ENCODE data around the gene OR2V2. TPM values are rescaled to one million over a fixed set of nuclear protein-coding genes. Genes with fewer than 3 reads are reported as not detected.
A peak's percentile ranks its signal among the peaks of the same experiment; 100 is the strongest.

The OR2V2 gene
- total RNA-seq, 2 experiments from 2014 or later, result not detected

- no peak overlapping the region for H3K4me3 Mint-ChIP-seq
Measured at GRCh38 chr5:181198905-181199519, 51.6 kb downstream of the OR2V2 start.

GRCh38 chr5:181199881-181200638 lies 52.7 kb downstream of the OR2V2 start:
- Mint-ChIP-seq H3K4me1 (peaks cover 4% of the 10 kb centered on the region), H3K4me3 (no peak overlapping the region), H3K9me3 (no peaks in the 10 kb centered on the region), H3K36me3 (no peaks in the 10 kb centered on the region), H3K27ac (no peak overlapping the region), H3K27me3 (peaks cover 27% of the 10 kb centered on the region)
- POLR2A ChIA-PET, result interaction anchor here (1.1 to 1.6 kb wide), 2 partner anchors 8 to 10 kb away, joined by 3 to 6 read pairs; no protein-coding TSS in a partner anchor
- ATAC-seq (ENCODE audit: low read depth) (no peak), DNase-seq (no peak)

More at GRCh38 chr5:181198905-181199519, 51.6 kb downstream of the OR2V2 start:
- no peak for DNase-seq
- Mint-ChIP-seq H3K9me3 (no peaks in the 10 kb centered on the region), H3K27me3 (peaks cover 24% of the 10 kb centered on the region), H3K36me3 (no peaks in the 10 kb centered on the region), H3K27ac (no peak overlapping the region), H3K4me1 (peaks cover 2% of the 10 kb centered on the region)
- POLR2A ChIA-PET, result interaction anchor here (1.1 to 1.6 kb wide), 2 partner anchors 7 to 9 kb away, joined by 3 to 6 read pairs; no protein-coding TSS in a partner anchor
- no peak for ATAC-seq (ENCODE audit: low read depth)

DNA sequence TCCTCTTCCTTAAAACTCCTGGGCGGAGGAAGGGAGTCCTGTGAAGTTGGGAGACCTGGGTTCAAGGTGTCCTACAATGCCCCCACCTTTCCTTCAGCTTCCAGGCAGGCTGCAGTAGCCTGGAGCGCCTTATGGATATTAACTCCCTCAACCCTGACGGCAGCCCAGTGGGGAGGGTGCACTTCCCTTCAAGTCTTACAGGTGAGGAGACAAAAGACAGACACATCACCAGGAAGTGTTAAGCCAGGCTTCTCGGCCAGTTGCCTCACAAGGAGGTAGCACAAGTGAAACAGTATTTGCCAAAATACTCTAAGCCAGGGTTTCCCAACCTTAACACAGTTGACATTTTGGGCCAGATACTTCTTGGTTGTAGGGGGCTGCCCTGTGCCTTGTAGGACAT lies 53.4 kb downstream of the OR2V2 start:
- Mint-ChIP-seq H3K36me3 (no peaks in the 10 kb centered on the region), H3K4me1 (peaks cover 9% of the 10 kb centered on the region), H3K27me3 (peaks cover 33% of the 10 kb centered on the region), H3K4me3 (no peak overlapping the region), H3K27ac (no peak overlapping the region), H3K9me3 (no peaks in the 10 kb centered on the region)
- ATAC-seq (ENCODE audit: low read depth), result no peak
- POLR2A ChIA-PET, result interaction anchor here (1.3 kb wide), 1 partner anchor 9 kb away, joined by 4 read pairs; no protein-coding TSS in a partner anchor
- no peak for DNase-seq

GRCh38 chr5:181203093-181203711 lies 55.8 kb downstream of the OR2V2 start:
- POLR2A ChIA-PET, result interaction anchor here (1.2 to 6.5 kb wide), 2 partner anchors 12 to 13 kb away, joined by 3 to 131 read pairs; no protein-coding TSS in a partner anchor
- Mint-ChIP-seq H3K4me3 (no peak overlapping the region), H3K27me3 (peaks cover 39% of the 10 kb centered on the region), H3K4me1 (peaks cover 27% of the 10 kb centered on the region), H3K9me3 (no peaks in the 10 kb centered on the region), H3K36me3 (peaks cover 2% of the 10 kb centered on the region), H3K27ac (no peak overlapping the region)
- DNase-seq, result no peak
- ATAC-seq (ENCODE audit: low read depth), result no peak

DNA sequence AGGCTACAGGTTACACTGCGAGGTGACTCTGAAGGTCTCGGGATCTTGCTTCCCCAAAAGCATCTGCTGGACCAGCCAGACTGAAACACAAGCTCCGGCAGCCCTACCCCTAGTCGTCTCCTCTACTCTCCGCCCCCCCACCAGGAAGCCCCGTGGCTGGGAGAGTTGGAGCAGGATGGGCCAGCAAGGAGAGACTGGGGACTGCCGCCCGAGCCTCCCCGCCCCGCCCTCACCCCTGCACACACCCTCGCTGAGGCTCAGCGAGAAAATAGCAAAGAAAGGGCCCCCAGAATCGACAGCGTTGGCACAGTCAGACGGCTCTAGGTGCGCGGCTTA lies 56.4 kb downstream of the OR2V2 start:
- Mint-ChIP-seq H3K36me3 (peaks cover 2% of the 10 kb centered on the region), H3K9me3 (no peaks in the 10 kb centered on the region), H3K4me3 (peak overlapping the region; percentile 84), H3K27ac (peak overlapping the region; percentile 65), H3K27me3 (peaks cover 39% of the 10 kb centered on the region), H3K4me1 (peaks cover 27% of the 10 kb centered on the region)
- POLR2A ChIA-PET, result interaction anchor here (6.5 kb wide), 1 partner anchor 12 kb away, joined by 131 read pairs; no protein-coding TSS in a partner anchor
- ATAC-seq (ENCODE audit: low read depth) (no peak), DNase-seq (no peak)

DNA sequence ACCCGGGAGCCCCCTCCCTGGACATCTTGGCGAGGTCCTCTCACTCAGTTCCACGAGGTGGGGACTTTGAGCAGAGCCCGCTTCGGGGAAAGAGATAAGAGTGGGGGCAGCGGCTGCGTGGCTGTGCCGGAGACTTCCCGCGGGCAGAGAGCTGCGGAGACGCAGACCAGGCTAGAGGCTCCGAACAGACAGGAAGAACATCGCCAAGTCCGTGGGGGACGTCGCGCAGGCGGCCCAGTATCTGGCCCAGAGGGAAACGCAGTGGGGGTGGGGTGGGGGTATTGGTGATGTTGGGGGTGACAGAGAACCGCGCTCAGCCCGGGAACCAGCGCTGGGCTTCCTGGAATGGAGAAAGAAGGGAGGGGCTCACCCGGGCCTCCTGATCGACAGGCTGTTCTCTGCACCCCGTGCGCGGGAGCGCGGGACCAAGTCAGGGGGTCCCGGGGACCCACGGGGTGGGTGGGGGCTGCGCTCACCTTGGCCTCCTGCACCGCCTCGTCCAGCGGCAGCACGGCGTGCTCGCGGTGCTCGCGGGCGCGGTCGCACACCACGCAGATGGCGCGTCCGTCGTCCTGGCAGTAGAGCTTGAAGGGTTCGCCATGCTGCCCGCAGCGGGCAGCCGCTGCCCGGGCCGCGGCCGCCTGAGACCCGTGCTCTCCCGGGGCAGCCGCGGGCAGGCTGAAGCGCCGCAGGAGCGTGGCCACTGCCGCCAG lies 56.9 kb downstream of the OR2V2 start:
- POLR2A ChIA-PET, result interaction anchor here (1.3 to 6.5 kb wide), 6 partner anchors 12 to 56 kb away, joined by 3 to 131 read pairs (median 4); partner anchors contain the start of genes RACK1 and TRIM41
- DNase-seq (peak; percentile 64), ATAC-seq (ENCODE audit: low read depth) (peak; percentile 6)
- Mint-ChIP-seq H3K9me3 (no peaks in the 10 kb centered on the region), H3K36me3 (peaks cover 2% of the 10 kb centered on the region), H3K4me1 (peaks cover 27% of the 10 kb centered on the region), H3K27me3 (peaks cover 39% of the 10 kb centered on the region), H3K27ac (peak overlapping the region; percentile 65), H3K4me3 (peak overlapping the region; percentile 84)

DNA sequence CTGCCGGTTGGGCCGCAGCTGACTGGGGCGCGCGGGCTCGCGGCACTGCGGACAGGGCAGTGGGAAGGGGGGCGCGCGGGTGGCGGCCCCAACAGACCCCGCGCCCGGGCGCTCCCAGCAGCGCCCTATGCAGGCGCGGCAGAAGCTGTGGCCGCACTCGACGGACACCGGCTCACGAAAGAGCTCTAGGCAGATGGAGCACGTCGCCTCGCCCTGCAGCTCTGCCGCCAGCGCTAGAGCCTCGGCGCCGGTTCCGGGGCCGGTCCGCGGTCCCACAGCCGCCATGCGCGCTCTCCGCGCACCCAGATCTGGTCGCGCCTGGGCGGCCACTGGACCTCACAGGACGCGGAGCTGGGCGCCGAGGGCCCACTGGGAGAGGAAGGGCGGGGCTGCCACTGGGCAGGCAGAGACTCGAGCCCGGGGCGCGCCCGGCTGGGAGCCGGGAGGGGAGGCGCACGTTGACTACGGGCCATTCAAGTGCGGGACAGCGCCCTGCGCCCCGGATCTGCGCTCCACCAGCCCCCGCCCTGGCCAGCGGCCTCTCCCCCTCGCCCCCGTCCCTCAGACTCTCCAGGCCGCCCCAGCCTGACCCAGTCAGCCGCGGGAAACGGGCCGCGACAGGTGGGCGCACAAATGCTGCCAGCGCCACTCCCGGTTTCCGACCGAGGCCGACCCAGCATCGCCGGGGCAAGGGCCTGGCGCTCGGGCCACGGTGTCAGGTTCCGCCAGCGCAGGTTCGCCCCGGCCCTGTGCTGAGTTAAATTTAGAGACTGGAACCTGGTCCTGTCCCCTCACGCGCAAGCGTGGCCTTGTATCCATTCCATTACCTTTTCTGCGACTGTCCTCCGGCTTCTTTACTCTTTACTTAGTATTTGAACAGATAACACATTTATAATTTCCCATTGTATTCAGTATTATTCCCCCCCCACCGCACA lies 57.7 kb downstream of the OR2V2 start, which contains the start of gene TRIM7:
TRIM7 (minus strand) TSS at position 371 of the 935 bp plus-strand sequence; CDS start at position 285, 86 bp downstream.
- POLR2A ChIA-PET, result interaction anchor here (0.8 to 6.5 kb wide), 7 partner anchors 11 to 56 kb away, joined by 3 to 131 read pairs (median 4); partner anchors contain the start of genes RACK1, TRIM41 and TRIM52
- H3K36me3 Mint-ChIP-seq, result peaks cover 2% of the 10 kb centered on the region
- DNase-seq, result peak; percentile 65

GRCh38 chr5:181205761-181206649 lies 58.6 kb downstream of the OR2V2 start:
- peak; percentile 49 for DNase-seq

More for the DNA sequence above, 57.7 kb downstream of the OR2V2 start, which contains the start of gene TRIM7:
- peaks cover 27% of the 10 kb centered on the region for H3K4me1 Mint-ChIP-seq
- no peaks in the 10 kb centered on the region for H3K9me3 Mint-ChIP-seq
- peak within 1 kb of the TSS; percentile 87 for H3K27ac Mint-ChIP-seq
- H3K27me3 Mint-ChIP-seq, result peaks cover 39% of the 10 kb centered on the region
- peak; percentile 7 for ATAC-seq (ENCODE audit: low read depth)
- peak within 1 kb of the TSS; percentile 86 for H3K4me3 Mint-ChIP-seq

GRCh38 chr5:181207214-181207959 lies 60.0 kb downstream of the OR2V2 start:
- no peaks in the 10 kb centered on the region for H3K9me3 Mint-ChIP-seq
- H3K36me3 Mint-ChIP-seq, result peaks cover 2% of the 10 kb centered on the region
- peak overlapping the region; percentile 86 for H3K4me3 Mint-ChIP-seq
- peaks cover 28% of the 10 kb centered on the region for H3K27me3 Mint-ChIP-seq
- H3K4me1 Mint-ChIP-seq, result peaks cover 29% of the 10 kb centered on the region
- peak; percentile 58 for ATAC-seq (ENCODE audit: low read depth)
- H3K27ac Mint-ChIP-seq, result peak overlapping the region; percentile 87
- POLR2A ChIA-PET, result interaction anchor here (0.6 to 6.5 kb wide), 15 partner anchors 9 to 391 kb away, joined by 3 to 131 read pairs (median 4); partner anchors contain the start of genes TRIM41 and TRIM52
- DNase-seq, result peak; percentile 77

More at GRCh38 chr5:181205761-181206649, 58.6 kb downstream of the OR2V2 start:
- Mint-ChIP-seq H3K9me3 (no peaks in the 10 kb centered on the region), H3K4me3 (peak overlapping the region; percentile 86), H3K27me3 (peaks cover 36% of the 10 kb centered on the region), H3K27ac (peak overlapping the region; percentile 87), H3K36me3 (peaks cover 2% of the 10 kb centered on the region), H3K4me1 (peaks cover 27% of the 10 kb centered on the region)
- POLR2A ChIA-PET, result interaction anchor here (1.0 to 6.5 kb wide), 8 partner anchors 11 to 55 kb away, joined by 3 to 131 read pairs (median 16); partner anchors contain the start of genes TRIM41 and TRIM52
- ATAC-seq (ENCODE audit: low read depth), result no peak

GRCh38 chr5:181207960-181208253 lies 60.5 kb downstream of the OR2V2 start:
- Mint-ChIP-seq H3K27ac (no peak overlapping the region), H3K27me3 (peaks cover 23% of the 10 kb centered on the region), H3K4me3 (peak overlapping the region; percentile 86), H3K9me3 (no peaks in the 10 kb centered on the region), H3K36me3 (peaks cover 2% of the 10 kb centered on the region), H3K4me1 (peaks cover 29% of the 10 kb centered on the region)
- no peak for DNase-seq
- POLR2A ChIA-PET, result interaction anchor here (1.0 to 6.5 kb wide), 11 partner anchors 9 to 53 kb away, joined by 3 to 131 read pairs (median 11); partner anchors contain the start of genes TRIM41 and TRIM52
- ATAC-seq (ENCODE audit: low read depth), result no peak

Data from activated naive CD8-positive, alpha-beta T cell treated with anti-CD3 and anti-CD28 coated beads, Interleukin-2, amount 10 ng/mL, durations not matched to agents 7 days and 5 days (primary cell).